ENCODE data around the gene ABHD2. TPM values are rescaled to one million over a fixed set of nuclear protein-coding genes. Genes with fewer than 3 reads are reported as not detected.

The ABHD2 gene
- total RNA-seq, 1 experiment from 2014 or later: 29.7 TPM

GRCh38 chr15:89106200-89106599, 17.9 kb downstream of the ABHD2 start (continued):
- TF ChIP-seq ZNF396 (CRISPR knock-in tag; IDR thresholded peaks at IDR 0.05; ENCODE audit: borderline replicate concordance) (no peak), MYBL2 (CRISPR knock-in tag; IDR thresholded peaks at IDR 0.05) (no peak), ERG (CRISPR knock-in tag; IDR thresholded peaks at IDR 0.05) (no peak), ETV6 (CRISPR knock-in tag; IDR thresholded peaks at IDR 0.05) (no peak), MAX (CRISPR knock-in tag; IDR thresholded peaks at IDR 0.05) (no peak), ZMAT4 (CRISPR knock-in tag; IDR thresholded peaks at IDR 0.05) (no peak)

- Mint-ChIP-seq H3K4me1 (peaks cover 57% of the 10 kb centered on the region), H3K4me3 (no peak overlapping the region), H3K9me3 (no peaks in the 10 kb centered on the region), H3K27ac (peak overlapping the region; percentile 8; the same call in 1 of the 2 replicates), H3K36me3 (no peaks in the 10 kb centered on the region), H3K27me3 (ENCODE audit: low read depth) (no peaks in the 10 kb centered on the region)
- ChIA-PET POLR2A (no interaction called here), CTCF (interaction anchor here (0.6 to 3.1 kb wide), 3 partner anchors 20 to 69 kb away, joined by 3 to 10 read pairs (median 4); partner anchors contain the start of gene ABHD2)
- DNase-seq (ENCODE audit: low spot score) (no peak), ATAC-seq (no peak)
- TF ChIP-seq FOXP4 (CRISPR knock-in tag; IDR thresholded peaks at IDR 0.05): no peak
- no peak for TF ChIP-seq ELF4 (CRISPR knock-in tag; IDR thresholded peaks at IDR 0.05; ENCODE audit: low read depth)
- no peak for TF ChIP-seq ZBTB43 (CRISPR knock-in tag; IDR thresholded peaks at IDR 0.05)
- TF ChIP-seq PRRX2 (CRISPR knock-in tag; IDR thresholded peaks at IDR 0.05): no peak
- no peak for TF ChIP-seq IRF1 (CRISPR knock-in tag; IDR thresholded peaks at IDR 0.05)
- TF ChIP-seq PREB (CRISPR knock-in tag; IDR thresholded peaks at IDR 0.05; ENCODE audit: borderline replicate concordance): no peak
- TF ChIP-seq USF1 (CRISPR knock-in tag; IDR thresholded peaks at IDR 0.05): no peak
- TF ChIP-seq CREM (CRISPR knock-in tag; IDR thresholded peaks at IDR 0.05): no peak
- TF ChIP-seq GABPB1 (CRISPR knock-in tag; IDR thresholded peaks at IDR 0.05): no peak
- no peak for TF ChIP-seq ZBTB21 (CRISPR knock-in tag; IDR thresholded peaks at IDR 0.05; ENCODE audit: borderline replicate concordance)
- TF ChIP-seq ZMAT4 (CRISPR knock-in tag; IDR thresholded peaks at IDR 0.05): no peak
- TF ChIP-seq ZNF425 (CRISPR knock-in tag; conservative IDR thresholded peaks at IDR 0.05): no peak
- no peak for TF ChIP-seq TEAD1 (CRISPR knock-in tag; IDR thresholded peaks at IDR 0.05)
- TF ChIP-seq CDX4 (CRISPR knock-in tag; IDR thresholded peaks at IDR 0.05; ENCODE audit: borderline replicate concordance): no peak
- TF ChIP-seq HMGXB4 (CRISPR knock-in tag; IDR thresholded peaks at IDR 0.05): no peak
Measured at GRCh38 chr15:89107984-89108383, 19.7 kb downstream of the ABHD2 start.
